ENCODE measurements around the gene PRPF6.

GRCh38 chr20:64010711-64011237 is 29.8 kb downstream of the PRPF6 start:
- no peak for TF ChIP-seq EZH2phosphoT487 (IDR thresholded peaks at IDR 0.05; ENCODE audit: insufficient read depth, low read depth)
- TF ChIP-seq EZH2 (IDR thresholded peaks at IDR 0.05; ENCODE audit: insufficient read depth, poor library complexity, severe bottlenecking), result no peak
